NCI-H1092 treated with DMSO at 0.1 percent for 48 hours (cell line): ENCODE measurements around the gene NAA38.

Experiments
- DNase-seq: peaks from one replicate; lab custom pipeline; 2025; lab: John Stamatoyannopoulos, UW

The NAA38 gene

GRCh38 chr17:7840441-7840840 is 16.9 kb downstream of the NAA38 start:
- DNase-seq = no peak

DNA sequence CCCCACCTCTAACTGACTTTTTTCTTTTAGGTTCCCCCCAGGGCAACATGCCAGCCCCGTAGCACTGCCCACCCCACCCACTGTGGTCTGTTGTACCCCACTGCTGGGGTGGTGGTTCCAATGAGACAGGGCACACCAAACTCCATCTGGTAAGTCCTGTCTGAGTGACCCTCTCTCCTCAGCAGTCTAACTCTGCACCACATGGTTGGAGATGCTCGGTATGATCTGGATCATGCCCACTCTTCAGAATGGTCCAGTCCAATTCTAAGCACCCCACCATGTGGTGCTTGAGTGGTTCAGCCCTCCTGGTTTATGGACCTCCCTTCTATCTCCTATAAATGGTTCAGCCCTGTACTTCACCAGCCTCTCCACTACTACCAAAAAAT is 17.5 kb downstream of the NAA38 start:
- no peak for DNase-seq

DNA sequence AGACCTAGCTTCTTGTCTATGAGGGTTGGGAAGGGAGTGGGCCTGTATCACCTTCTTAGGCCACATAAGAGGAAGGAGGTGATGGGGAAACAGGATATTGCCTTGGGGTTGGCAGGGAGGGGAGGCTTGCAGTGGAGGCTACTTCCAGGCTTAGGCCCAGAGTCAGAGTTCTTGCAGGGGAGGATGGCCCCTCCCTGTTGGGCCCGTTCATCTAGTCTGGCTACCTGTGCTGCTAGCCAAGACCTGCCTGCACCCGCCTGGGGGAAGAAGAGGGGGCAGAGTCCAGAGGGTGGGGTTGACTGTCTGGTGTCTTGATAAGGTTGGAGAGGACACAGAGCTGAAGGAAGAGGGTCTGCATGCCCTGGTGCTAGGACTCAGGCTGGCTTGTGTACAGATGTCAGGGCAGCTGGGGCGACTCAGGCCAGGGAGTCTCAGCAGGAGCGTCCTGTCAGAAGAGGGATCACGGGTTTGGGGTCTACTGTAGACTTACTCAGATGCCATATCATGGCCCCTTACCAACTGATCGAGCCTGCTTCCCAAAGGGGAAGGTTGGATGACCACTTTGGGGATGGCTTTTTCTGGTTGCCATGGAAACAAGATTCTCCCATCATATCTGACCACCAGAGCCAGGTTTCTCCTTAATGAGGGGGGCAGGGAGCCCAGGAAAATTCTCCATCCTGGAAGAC is 18.0 kb downstream of the NAA38 start:
- no peak for DNase-seq

DNA sequence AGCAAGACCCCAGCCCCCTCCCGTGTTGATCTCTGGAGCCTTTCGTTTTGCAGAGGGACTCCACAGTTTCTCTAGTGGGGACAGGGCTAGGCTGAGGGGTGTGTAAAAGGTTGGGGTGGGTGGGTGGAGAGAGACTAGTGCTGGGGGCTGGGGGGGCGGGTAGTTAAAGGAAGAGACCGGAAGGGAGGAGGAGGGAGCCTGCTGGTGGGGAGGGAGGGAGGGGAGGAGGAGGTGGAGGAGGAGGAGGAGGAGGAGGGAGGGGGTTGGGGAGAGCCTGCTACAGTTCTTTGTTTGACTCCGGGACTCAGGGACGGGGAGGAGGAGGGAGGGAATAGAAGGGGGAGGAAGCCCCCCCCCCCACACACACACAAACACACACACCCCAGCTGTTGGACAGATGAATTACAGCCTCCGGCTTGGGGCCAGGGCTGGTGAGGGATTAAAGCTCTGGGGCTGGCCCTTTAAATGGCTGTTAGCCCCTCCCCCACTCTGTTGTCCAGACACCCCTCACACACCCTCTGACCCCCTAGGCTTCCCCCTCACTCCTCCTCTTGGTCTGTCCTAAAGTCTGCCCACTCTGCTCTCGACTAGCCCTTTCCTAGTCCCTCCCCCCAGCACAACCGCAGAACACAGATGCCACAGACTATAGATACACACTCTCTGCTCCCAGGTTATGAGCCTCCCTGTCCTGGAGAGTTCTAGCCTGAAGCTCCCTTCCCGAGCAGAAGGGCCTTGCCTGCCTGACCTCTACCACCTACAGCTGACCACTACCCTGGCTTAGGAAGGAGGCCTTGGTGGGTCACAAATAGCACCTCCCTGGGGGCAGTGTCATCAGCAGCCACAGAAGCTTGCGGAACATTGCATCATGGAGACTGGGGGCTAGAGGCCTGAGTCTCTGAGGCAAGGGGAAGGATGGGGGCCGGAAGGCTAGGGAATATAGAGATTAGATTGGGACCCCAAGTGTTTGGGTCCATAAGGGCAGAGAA is 19.0 kb downstream of the NAA38 start:
- DNase-seq = peak; percentile 19

- DNase-seq = no peak
Observed at GRCh38 chr17:7837408-7838088, 19.8 kb downstream of the NAA38 start.

GRCh38 chr17:7836596-7837407 is 20.6 kb downstream of the NAA38 start:
- peak; percentile 93 for DNase-seq

DNA sequence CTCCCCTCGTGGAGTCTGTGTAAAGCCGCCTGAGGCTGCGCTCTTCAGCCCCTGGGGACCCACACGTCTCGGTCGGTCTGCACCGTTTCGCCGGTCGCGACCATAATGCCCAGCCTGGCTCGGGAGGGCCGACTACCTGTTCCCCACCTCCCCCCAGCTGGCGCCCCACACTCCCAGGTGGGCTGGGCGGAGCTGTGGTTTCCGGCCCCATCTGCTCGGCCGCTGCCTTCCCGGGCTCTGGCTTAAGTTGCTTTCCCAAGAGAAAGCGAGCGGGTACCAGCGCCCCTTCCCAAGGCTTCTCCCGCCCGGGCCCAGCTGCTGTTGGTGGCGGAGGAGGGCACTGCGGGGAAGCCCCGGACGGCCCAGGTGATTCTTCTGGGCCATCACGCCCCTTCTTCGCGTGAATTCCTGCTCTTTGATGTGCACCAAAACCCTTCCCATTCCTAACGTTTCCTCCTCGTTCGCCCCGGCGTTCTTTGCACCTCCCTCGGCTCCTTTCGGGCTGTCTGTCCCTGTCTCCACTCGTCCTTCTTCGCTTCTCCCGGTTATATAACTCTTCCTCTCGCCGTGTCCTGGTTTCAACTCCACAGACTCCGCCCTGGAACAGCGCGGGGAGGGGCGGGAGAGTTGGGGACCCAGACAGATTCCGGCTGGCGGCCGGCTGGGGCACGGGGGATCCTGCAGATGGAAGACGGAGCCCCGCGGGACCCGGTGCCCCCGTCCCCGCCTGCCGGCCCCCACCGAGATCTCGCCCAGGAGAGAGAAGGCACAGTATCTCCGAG is 21.4 kb downstream of the NAA38 start:
- DNase-seq = peak; percentile 56

GRCh38 chr17:7834957-7835813 is 22.2 kb downstream of the NAA38 start:
- DNase-seq = peak; percentile 94

GRCh38 chr17:7834542-7834956 is 22.8 kb downstream of the NAA38 start:
- DNase-seq = no peak

GRCh38 chr17:7833795-7834541 is 23.4 kb downstream of the NAA38 start, which contains the start of gene KDM6B:
KDM6B (plus strand) TSS chr17:7834217; CDS start chr17:7845555, 11,338 bp downstream.
- peak; percentile 65 for DNase-seq

- no peak for DNase-seq
Observed at GRCh38 chr17:7833011-7833794, 24.2 kb downstream of the NAA38 start.

GRCh38 chr17:7832431-7832830 is 24.9 kb downstream of the NAA38 start:
- no peak for DNase-seq

DNA sequence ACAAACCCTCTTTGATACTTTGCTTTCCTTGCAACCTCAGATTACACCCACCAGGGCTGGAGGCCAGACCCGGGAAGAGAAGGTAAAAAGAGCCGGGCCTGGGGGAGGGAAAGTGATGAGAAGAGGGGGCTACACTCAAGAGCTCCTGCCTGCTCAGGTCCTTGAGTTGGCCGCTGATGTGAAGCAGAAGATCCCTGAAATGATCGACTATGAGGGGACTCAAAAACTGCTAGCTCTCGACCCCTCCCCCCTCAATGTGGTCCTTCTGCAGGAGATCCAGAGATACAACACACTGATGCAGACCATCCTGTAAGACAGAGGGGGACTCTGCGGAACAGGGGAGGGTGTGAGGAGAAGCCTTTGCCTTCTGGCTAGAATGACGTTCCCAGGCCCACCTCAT is 26.1 kb downstream of the NAA38 start:
- DNase-seq = no peak

DNA sequence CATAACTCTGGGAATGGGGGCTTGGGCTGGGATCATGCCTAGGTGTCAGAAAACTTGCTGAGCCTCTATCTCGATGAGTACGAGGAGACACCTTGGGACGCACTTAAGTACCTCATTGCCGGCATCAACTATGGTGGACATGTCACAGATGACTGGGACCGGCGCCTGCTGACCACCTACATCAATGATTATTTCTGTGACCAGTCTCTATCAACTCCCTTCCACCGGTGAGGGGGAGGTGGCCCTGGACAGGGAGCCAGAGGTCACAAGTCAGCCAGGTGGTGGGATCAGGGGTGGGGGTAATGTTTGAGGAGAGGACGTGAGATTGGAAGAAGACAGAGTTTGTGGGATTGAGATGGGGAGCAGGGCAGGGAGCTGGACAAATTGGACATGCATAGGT is 26.7 kb downstream of the NAA38 start:
- DNase-seq = no peak

DNA sequence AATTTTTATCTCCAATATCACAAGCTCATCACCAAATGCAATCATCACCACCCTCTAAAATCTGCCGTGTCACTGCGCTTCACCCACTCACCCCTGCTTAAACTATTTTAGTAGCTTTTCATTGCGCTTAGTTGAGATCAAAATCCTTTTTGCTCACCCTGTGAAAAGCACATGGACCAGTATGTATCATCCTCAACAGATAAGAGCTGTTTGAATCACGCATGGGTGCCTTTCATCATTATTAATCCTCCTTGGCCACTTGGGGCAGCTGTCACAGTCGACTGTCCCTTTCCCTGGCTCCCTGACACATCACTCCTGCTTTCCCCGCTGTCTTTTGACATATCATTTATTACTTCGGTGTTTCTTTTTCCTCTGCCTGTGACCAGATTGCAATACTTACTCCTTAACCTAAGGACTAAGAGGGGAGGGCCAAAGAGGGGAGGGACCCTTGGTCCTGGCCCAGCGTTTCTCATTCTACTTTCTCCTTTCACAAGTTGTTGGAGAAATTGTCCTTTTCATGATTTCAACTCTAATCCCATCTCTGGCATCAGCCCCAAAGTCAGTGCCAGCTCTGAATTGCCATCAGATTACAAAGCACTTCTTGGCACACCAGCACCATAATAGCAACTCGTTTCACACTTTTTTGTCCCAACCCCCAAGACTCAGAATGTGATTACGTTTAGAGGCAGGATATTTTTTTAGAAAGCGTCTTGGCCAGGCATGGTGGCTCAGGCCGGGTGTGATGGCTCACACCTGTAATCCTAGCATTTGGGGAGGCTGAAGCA is 32.0 kb downstream of the NAA38 start:
- no peak for DNase-seq

- DNase-seq = no peak
Observed at GRCh38 chr17:7824021-7824924, 33.1 kb downstream of the NAA38 start.
